K562 (cell line): ENCODE results near the gene CCR9. TPM values are rescaled to one million over a fixed set of nuclear protein-coding genes. Genes with fewer than 3 reads are reported as not detected.

Source experiments
- FOSL1 ChIP-seq: fragments of 200-800 bp; sonication (Bioruptor generic); conservative IDR thresholded peaks from 2 replicates; pipeline ENCODE4 v1.6.1; 2016; ENCODE audit warnings: missing genetic modification characterization, missing compliant biosample characterization
- MAFG ChIP-seq: fragments of 450-650 bp; conservative IDR thresholded peaks from 2 replicates; pipeline ENCODE4 v1.6.1; 2016; ENCODE audit warnings: missing genetic modification characterization, missing compliant biosample characterization
- ZNF76 ChIP-seq: fragments of 250-450 bp; sonication (Bioruptor Pico); IDR thresholded peaks from 2 replicates; pipeline ENCODE4 v1.4.0; 2020; ENCODE audit warnings: mild to moderate bottlenecking, moderate library complexity, borderline replicate concordance
- polyA plus RNA-seq, 8 experiments: library from polyadenylated mRNA; depleted of rRNA in 4 of 8; stranded (reverse) in 5 of 8; unstranded in 3 of 8; fragments of >200 nt; fragmentation: Nextera tagmentation in 2 of 8; fragmentation: Illumina TruSeq in 1 of 8; extraction: Ambion mirVana in 2 of 8; extraction: Trizol in 1 of 8; gene quantifications; 2 replicates each; pipeline versions ENCODE4 v1.2.1 to v1.2.3, GENCODE V29; 2011 to 2014; ENCODE audit warnings: inconsistent platforms in 1 of 8, missing spikeins in 1 of 8
- total RNA-seq, 7 experiments: library from RNA; depleted of rRNA in 6 of 7; stranded (reverse); fragments of >200 nt in 6 of 7; fragmentation: Illumina TruSeq in 2 of 7; extraction: Trizol in 2 of 7; gene quantifications; 2 replicates each; pipeline versions ENCODE4 v1.2.1 to v1.2.3, GENCODE V29; 2011 to 2021; ENCODE audit warnings: low replicate concordance in 1 of 7
- TF ChIP-seq, protein P1 (sequence below): fragments of 250-450 bp; sonication (Bioruptor Pico); IDR thresholded peaks from 2 replicates; pipeline ENCODE4 v1.9.0; 2021; ENCODE audit warnings: mild to moderate bottlenecking, inconsistent platforms
- TF ChIP-seq, protein P2 (sequence below): fragments of 450-650 bp; IDR thresholded peaks from 2 replicates; pipeline ENCODE4 v1.6.1; 2016; ENCODE audit warnings: low read depth

Gene CCR9
- total and polyA plus RNA-seq, 9 of the 15 experiments (the other 6 are each of a cell fraction or from before 2014, with no cell fraction given): not detected

DNA sequence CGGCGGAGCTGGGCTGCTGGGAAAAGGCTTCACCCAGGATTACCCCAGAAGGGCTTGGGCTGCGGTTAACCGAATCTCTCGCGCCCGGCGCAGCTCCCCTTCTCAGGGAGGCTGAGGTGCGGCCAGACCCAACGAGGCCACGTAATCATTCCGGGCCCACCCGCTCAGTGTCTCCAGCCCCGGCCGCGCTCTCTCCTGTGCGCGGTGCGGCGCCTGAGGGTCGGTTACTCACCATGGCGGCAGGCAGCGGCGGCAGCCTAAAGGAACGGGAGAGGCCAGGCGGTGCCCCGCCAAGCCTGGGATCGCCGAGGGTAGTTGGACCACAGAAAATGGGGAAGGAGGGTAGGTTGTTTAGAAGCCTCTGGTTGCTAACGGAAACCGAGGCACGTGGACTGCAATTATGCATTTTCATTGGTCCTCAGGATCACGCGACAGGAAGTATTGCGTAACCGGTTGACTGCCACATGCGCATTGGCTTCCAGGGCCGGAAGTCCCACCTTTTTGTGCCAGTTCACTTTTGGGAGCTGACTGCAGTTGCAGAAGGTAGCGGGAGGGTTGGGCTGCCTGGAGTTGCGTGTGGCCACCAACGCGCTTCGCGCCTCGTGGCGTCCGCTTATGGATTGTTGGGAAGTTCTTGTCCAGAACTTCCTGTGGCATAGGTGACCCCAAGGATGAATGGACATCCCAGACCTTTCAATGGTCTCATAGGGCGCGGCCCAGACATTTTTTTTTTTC lies 44.4 kb upstream of the CCR9 start, which contains the start of gene LZTFL1 (continued):
- TF ChIP-seq, protein P1, sequence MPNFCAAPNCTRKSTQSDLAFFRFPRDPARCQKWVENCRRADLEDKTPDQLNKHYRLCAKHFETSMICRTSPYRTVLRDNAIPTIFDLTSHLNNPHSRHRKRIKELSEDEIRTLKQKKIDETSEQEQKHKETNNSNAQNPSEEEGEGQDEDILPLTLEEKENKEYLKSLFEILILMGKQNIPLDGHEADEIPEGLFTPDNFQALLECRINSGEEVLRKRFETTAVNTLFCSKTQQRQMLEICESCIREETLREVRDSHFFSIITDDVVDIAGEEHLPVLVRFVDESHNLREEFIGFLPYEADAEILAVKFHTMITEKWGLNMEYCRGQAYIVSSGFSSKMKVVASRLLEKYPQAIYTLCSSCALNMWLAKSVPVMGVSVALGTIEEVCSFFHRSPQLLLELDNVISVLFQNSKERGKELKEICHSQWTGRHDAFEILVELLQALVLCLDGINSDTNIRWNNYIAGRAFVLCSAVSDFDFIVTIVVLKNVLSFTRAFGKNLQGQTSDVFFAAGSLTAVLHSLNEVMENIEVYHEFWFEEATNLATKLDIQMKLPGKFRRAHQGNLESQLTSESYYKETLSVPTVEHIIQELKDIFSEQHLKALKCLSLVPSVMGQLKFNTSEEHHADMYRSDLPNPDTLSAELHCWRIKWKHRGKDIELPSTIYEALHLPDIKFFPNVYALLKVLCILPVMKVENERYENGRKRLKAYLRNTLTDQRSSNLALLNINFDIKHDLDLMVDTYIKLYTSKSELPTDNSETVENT (CRISPR knock-in tag): no peak
- TF ChIP-seq MAFG: peak; percentile 28; the same call in 1 of the 2 replicates
- TF ChIP-seq, protein P2, sequence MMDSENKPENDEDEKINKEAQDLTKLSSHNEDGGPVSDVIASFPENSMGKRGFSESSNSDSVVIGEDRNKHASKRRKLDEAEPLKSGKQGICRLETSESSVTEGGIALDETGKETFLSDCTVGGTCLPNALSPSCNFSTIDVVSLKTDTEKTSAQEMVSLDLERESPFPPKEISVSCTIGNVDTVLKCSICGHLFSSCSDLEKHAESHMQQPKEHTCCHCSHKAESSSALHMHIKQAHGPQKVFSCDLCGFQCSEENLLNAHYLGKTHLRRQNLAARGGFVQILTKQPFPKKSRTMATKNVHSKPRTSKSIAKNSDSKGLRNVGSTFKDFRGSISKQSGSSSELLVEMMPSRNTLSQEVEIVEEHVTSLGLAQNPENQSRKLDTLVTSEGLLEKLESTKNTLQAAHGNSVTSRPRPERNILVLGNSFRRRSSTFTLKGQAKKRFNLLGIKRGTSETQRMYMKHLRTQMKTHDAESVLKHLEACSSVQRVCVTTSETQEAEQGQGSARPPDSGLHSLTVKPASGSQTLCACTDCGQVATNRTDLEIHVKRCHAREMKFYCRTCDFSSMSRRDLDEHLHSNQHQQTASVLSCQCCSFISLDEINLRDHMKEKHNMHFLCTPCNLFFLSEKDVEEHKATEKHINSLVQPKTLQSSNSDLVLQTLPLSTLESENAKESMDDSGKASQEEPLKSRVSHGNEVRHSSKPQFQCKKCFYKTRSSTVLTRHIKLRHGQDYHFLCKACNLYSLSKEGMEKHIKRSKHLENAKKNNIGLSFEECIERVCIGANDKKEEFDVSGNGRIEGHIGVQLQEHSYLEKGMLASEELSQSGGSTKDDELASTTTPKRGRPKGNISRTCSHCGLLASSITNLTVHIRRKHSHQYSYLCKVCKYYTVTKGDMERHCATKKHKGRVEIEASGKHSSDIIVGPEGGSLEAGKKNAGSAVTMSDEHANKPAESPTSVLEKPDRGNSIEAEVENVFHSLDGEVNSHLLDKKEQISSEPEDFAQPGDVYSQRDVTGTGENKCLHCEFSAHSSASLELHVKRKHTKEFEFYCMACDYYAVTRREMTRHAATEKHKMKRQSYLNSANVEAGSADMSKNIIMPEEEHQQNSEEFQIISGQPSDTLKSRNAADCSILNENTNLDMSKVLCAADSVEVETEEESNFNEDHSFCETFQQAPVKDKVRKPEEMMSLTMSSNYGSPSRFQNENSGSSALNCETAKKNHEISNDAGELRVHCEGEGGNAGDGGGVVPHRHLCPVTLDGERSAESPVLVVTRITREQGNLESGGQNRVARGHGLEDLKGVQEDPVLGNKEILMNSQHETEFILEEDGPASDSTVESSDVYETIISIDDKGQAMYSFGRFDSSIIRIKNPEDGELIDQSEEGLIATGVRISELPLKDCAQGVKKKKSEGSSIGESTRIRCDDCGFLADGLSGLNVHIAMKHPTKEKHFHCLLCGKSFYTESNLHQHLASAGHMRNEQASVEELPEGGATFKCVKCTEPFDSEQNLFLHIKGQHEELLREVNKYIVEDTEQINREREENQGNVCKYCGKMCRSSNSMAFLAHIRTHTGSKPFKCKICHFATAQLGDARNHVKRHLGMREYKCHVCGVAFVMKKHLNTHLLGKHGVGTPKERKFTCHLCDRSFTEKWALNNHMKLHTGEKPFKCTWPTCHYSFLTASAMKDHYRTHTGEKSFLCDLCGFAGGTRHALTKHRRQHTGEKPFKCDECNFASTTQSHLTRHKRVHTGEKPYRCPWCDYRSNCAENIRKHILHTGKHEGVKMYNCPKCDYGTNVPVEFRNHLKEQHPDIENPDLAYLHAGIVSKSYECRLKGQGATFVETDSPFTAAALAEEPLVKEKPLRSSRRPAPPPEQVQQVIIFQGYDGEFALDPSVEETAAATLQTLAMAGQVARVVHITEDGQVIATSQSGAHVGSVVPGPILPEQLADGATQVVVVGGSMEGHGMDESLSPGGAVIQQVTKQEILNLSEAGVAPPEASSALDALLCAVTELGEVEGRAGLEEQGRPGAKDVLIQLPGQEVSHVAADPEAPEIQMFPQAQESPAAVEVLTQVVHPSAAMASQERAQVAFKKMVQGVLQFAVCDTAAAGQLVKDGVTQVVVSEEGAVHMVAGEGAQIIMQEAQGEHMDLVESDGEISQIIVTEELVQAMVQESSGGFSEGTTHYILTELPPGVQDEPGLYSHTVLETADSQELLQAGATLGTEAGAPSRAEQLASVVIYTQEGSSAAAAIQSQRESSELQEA: no peak; the same call in 1 of the 2 replicates
- peak; percentile 31; the same call in 1 of the 2 replicates for TF ChIP-seq ZNF76 (CRISPR knock-in tag)
- 0 out of 2 replicates have a peak, but pooled peaks have one; percentile 23 for TF ChIP-seq FOSL1 (tag)
